ENCODE data around the gene DGKZ.
"Not testable (repeated sequence)": the region's sequence is repeated elsewhere in the genome, so short reads cannot be mapped to it uniquely, and the experiment has no call there.

DGKZ gene

DNA sequence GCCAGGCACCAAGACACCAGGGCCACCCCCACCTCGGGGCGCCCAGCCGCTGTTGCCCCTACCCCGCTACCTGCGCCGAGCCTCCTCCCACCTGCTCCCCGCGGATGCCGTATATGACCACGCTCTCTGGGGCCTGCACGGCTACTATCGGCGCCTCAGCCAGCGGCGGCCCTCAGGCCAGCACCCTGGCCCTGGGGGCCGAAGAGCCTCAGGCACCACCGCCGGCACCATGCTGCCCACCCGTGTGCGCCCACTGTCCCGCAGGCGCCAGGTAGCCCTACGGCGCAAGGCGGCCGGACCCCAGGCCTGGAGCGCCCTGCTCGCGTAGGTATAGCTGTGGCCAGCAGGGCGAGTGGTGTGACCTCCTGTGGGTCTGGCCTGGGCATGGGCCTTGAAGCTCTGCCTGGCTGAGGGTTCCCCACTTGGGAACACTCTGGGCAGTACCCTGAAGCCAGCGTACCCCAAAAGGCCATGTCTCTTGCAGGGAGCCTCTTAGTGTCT, 19.4 kb downstream of the DGKZ start:
- Mint-ChIP-seq H3K4me1 (peaks cover 52% of the 10 kb centered on the region), H3K4me3 (peak overlapping the region; percentile 11), H3K27ac (ENCODE audit: low read depth) (peak overlapping the region; percentile 68), H3K27me3 (no peaks in the 10 kb centered on the region), H3K36me3 (ENCODE audit: insufficient read depth) (peaks cover 44% of the 10 kb centered on the region), H3K9me3 (no peaks in the 10 kb centered on the region)
- DNase-seq (ENCODE audit: low spot score in 2 of 2) (no peak), ATAC-seq (replicated peaks; ENCODE audit: extremely low read depth, poor library complexity, severe bottlenecking) (no peak)

DNA sequence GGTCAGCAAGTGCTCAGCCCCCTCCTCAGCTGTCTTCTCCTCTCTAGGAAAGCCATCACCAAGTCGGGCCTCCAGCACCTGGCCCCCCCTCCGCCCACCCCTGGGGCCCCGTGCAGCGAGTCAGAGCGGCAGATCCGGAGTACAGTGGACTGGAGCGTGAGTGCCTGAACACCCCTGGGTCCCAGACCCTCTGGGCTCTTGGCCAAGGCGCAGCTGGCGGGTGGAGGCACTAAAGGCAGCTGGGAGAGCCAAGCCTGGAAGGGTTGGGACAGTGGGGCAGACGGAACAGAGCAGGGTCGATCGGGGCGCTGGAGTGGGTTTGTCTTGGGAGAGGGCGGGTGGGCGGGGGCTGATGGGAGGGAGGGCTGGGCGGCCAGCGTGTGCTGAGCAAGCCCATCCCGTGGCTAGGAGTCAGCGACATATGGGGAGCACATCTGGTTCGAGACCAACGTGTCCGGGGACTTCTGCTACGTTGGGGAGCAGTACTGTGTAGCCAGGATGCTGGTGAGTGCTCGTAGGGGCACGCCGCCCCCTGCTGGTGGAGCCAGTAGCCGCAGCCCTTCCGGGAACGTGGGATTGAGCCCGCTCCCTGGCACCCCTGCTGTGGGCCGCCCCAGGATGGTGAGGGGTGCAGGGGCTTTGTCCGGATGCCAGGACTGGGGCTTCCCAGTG, 20.1 kb downstream of the DGKZ start:
- Mint-ChIP-seq H3K4me1 (peaks cover 50% of the 10 kb centered on the region), H3K4me3 (peak overlapping the region; percentile 11), H3K9me3 (no peaks in the 10 kb centered on the region), H3K36me3 (ENCODE audit: insufficient read depth) (peaks cover 47% of the 10 kb centered on the region), H3K27ac (ENCODE audit: low read depth) (peak overlapping the region; percentile 68), H3K27me3 (no peaks in the 10 kb centered on the region)
- peak; percentile 90 for ATAC-seq (replicated peaks; ENCODE audit: extremely low read depth, poor library complexity, severe bottlenecking)
- peak; percentile 70 to 71 for DNase-seq (ENCODE audit: low spot score in 2 of 2)

DNA sequence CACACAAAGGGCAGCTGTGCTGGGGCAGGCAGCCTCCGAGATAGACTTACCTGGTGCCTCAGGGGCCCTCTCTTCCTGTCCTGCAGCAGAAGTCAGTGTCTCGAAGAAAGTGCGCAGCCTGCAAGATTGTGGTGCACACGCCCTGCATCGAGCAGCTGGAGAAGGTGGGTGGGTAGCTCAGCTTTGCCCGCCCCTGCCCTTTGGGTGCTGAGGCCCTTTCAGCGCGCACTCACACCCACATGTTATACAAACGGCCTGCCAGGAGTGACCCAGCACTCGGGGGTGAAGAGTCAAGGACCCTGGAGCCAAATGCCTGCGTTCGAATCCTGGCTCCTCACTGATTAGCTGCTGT, 20.6 kb downstream of the DGKZ start:
- H3K27me3 Mint-ChIP-seq: no peaks in the 10 kb centered on the region
- H3K36me3 Mint-ChIP-seq (ENCODE audit: insufficient read depth): peaks cover 45% of the 10 kb centered on the region
- DNase-seq (ENCODE audit: low spot score in 2 of 2) (no peak), ATAC-seq (replicated peaks; ENCODE audit: extremely low read depth, poor library complexity, severe bottlenecking) (no peak)
- H3K4me1 Mint-ChIP-seq: peaks cover 44% of the 10 kb centered on the region
- H3K27ac Mint-ChIP-seq (ENCODE audit: low read depth): no peak overlapping the region
- no peaks in the 10 kb centered on the region for H3K9me3 Mint-ChIP-seq
- no peak overlapping the region for H3K4me3 Mint-ChIP-seq

DNA sequence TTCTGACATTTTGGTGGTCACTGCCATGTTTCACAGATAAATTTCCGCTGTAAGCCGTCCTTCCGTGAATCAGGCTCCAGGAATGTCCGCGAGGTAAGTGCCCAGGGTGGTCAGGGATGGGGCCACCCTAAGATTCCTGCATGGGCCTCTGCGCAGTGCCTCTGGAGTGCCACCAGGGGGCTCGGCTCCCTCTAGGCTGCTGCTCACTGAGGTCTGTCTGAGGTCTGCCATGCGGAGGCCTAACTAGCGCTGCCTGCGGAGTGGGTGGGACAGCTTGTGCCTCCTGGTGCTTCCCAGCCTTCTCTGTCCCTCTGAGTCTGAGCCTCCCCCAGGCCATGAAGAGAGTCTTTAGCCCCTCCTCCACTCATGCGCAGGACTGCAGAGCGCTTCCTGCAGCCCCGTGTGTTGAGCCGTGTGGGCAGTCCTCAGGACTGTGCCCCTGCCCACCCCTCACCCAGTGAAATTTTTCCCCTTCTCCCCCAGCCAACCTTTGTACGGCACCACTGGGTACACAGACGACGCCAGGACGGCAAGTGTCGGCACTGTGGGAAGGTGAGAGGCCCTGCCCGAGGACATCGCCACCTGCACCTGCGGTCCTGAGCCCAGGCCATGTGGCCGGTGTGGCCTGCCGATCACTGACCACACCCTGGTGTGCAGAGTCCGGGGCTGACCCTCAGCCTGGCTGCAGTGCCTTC, 22.3 kb downstream of the DGKZ start:
- peaks cover 48% of the 10 kb centered on the region for H3K36me3 Mint-ChIP-seq (ENCODE audit: insufficient read depth)
- DNase-seq (ENCODE audit: low spot score in 2 of 2): no peak
- no peak overlapping the region for H3K27ac Mint-ChIP-seq (ENCODE audit: low read depth)
- no peak overlapping the region for H3K4me3 Mint-ChIP-seq
- no peaks in the 10 kb centered on the region for H3K9me3 Mint-ChIP-seq
- no peaks in the 10 kb centered on the region for H3K27me3 Mint-ChIP-seq
- ATAC-seq (replicated peaks; ENCODE audit: extremely low read depth, poor library complexity, severe bottlenecking): no peak
- peaks cover 27% of the 10 kb centered on the region for H3K4me1 Mint-ChIP-seq

DNA sequence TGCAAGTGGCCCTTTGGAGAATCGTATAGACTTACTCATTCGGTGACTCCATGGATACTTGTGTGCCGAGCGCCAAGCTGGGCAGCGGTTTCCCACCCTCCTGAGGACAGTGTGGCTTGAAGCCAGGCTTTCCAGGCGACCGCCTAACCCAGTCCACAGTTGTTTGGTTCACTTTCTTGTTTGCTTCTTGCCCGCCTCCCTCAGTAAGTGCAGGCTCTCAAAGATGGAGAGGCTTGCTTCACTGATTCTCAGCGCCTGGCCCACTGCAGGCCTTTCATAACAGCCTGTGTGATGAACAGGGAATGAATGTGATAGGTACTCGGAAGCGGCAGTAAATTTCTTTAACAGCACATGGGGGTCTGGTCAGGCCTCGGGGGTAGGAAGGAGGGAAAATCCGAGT, 23.0 kb downstream of the DGKZ start:
- DNase-seq (ENCODE audit: low spot score in 2 of 2) (no peak), ATAC-seq (replicated peaks; ENCODE audit: extremely low read depth, poor library complexity, severe bottlenecking) (no peak)
- Mint-ChIP-seq H3K4me1 (peaks cover 21% of the 10 kb centered on the region), H3K4me3 (no peak overlapping the region), H3K27ac (ENCODE audit: low read depth) (no peak overlapping the region), H3K27me3 (no peaks in the 10 kb centered on the region), H3K36me3 (ENCODE audit: insufficient read depth) (peaks cover 54% of the 10 kb centered on the region), H3K9me3 (no peaks in the 10 kb centered on the region)

DNA sequence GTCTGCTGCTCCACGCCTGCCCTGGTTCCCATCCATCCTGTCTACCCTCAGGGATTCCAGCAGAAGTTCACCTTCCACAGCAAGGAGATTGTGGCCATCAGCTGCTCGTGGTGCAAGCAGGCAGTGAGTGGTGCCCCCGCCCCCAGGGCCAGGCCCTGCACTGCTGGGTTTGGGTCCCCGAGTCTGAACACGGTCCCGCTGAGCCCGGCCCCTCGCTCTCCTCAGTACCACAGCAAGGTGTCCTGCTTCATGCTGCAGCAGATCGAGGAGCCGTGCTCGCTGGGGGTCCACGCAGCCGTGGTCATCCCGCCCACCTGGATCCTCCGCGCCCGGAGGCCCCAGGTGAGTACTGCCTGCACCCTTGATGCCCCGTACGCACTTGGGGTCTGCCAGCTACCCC, 24.0 kb downstream of the DGKZ start:
- not testable (repeated sequence) for H3K4me3 Mint-ChIP-seq; ATAC-seq (replicated peaks; ENCODE audit: extremely low read depth, poor library complexity, severe bottlenecking); H3K27me3 Mint-ChIP-seq; H3K9me3 Mint-ChIP-seq; DNase-seq (ENCODE audit: low spot score in 2 of 2); H3K27ac Mint-ChIP-seq (ENCODE audit: low read depth)
- Mint-ChIP-seq H3K36me3 (ENCODE audit: insufficient read depth) (peaks cover 64% of the 10 kb centered on the region), H3K4me1 (peaks cover 16% of the 10 kb centered on the region)

DNA sequence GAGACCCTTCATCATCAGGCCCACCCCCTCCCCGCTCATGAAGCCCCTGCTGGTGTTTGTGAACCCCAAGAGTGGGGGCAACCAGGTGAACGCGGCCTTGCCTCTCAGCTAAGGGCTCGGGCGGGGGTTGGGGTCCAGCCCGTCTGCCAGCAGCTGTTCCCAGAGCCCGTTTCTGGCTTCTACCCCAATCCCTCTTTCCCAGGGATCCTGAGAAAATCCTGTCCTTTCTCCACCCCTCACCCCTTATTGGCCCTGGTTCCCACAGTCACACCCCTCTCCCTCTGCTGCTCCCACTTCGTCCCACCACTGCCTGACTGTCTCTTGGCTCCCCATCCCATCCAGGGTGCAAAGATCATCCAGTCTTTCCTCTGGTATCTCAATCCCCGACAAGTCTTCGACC, 24.8 kb downstream of the DGKZ start:
- Mint-ChIP-seq H3K4me3 (no peak overlapping the region), H3K4me1 (peaks cover 14% of the 10 kb centered on the region), H3K36me3 (ENCODE audit: insufficient read depth) (peaks cover 70% of the 10 kb centered on the region), H3K9me3 (no peaks in the 10 kb centered on the region), H3K27ac (ENCODE audit: low read depth) (no peak overlapping the region), H3K27me3 (no peaks in the 10 kb centered on the region)
- no peak for DNase-seq (ENCODE audit: low spot score in 2 of 2)
- no peak for ATAC-seq (replicated peaks; ENCODE audit: extremely low read depth, poor library complexity, severe bottlenecking)

DNA sequence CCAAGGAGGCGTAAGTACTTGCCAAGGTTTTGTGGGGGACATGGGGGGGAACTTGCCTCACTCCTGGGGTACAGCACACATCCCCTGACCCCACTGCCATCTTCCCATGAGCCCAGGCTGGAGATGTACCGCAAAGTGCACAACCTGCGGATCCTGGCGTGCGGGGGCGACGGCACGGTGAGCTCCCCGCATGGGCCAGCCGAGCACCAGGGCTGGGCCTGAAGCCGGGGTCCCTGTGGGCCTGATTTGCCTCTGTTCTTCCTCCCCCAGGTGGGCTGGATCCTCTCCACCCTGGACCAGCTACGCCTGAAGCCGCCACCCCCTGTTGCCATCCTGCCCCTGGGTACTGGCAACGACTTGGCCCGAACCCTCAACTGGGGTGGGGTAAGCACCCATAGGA, 25.2 kb downstream of the DGKZ start:
- H3K27me3 Mint-ChIP-seq; H3K4me3 Mint-ChIP-seq; H3K9me3 Mint-ChIP-seq; ATAC-seq (replicated peaks; ENCODE audit: extremely low read depth, poor library complexity, severe bottlenecking); DNase-seq (ENCODE audit: low spot score in 2 of 2); H3K27ac Mint-ChIP-seq (ENCODE audit: low read depth): not testable (repeated sequence)
- peaks cover 71% of the 10 kb centered on the region for H3K36me3 Mint-ChIP-seq (ENCODE audit: insufficient read depth)
- peaks cover 10% of the 10 kb centered on the region for H3K4me1 Mint-ChIP-seq

DNA sequence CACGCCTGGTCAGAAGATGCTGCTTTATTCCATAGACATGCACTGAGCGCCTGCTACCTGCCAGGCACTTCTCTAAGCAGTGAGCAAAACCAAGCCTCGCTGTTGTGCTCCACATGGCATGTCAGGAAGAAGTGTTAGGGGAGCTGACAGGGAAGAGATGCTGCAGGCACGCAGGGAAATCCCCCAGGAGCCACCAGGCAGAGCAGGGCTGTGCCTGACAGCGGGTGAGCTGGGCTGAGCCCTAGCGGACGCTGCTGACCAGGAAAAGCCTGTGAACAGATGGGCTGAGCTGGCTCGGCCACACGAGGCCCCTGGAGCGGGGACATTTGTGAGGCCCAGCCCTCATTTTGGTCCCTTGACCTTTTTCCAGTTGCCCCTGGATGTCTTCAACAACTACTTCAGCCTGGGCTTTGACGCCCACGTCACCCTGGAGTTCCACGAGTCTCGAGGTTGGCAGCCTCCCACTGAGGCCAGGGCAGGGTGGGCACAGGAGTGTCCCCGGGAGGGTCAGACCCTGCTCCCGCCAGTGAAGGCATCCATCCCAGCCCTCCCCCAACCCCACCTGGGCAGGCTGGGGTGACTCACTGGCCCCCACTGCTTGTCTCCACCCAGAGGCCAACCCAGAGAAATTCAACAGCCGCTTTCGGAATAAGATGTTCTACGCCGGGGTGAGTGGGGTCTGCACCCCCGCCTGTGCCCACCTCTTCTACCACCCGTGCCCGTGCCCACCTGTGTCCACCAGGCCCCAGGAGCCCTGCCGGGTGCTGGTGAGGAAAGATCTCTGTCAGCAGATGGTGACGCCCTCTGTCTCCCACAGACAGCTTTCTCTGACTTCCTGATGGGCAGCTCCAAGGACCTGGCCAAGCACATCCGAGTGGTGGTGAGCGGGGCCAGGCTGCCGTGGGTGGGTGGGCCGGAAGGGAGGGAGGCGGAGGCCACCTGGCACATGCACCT, 26.8 kb downstream of the DGKZ start:
- peaks cover 9% of the 10 kb centered on the region for H3K4me1 Mint-ChIP-seq
- no peaks in the 10 kb centered on the region for H3K27me3 Mint-ChIP-seq
- H3K36me3 Mint-ChIP-seq (ENCODE audit: insufficient read depth): peaks cover 63% of the 10 kb centered on the region
- ATAC-seq (replicated peaks; ENCODE audit: extremely low read depth, poor library complexity, severe bottlenecking) (no peak), DNase-seq (ENCODE audit: low spot score in 2 of 2) (no peak)
- no peak overlapping the region for H3K27ac Mint-ChIP-seq (ENCODE audit: low read depth)
- no peak overlapping the region for H3K4me3 Mint-ChIP-seq
- H3K9me3 Mint-ChIP-seq: no peaks in the 10 kb centered on the region

DNA sequence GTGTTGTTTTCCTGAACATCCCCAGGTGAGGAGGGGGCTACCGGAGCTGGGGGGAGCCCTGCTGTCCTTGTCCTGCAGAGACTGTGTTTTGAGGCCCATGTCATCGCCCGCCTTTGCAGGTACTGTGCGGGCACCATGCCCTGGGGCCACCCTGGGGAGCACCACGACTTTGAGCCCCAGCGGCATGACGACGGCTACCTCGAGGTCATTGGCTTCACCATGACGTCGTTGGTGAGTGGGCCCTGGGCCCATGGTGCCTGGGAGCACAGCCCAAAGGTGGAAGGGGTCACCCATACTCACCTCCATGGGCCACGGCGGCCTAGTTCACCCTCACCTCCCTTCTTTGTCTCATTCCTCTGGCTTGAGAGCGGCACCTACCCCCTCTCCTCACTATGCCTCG, 27.6 kb downstream of the DGKZ start:
- Mint-ChIP-seq H3K4me3 (no peak overlapping the region), H3K9me3 (no peaks in the 10 kb centered on the region), H3K27ac (ENCODE audit: low read depth) (no peak overlapping the region), H3K27me3 (no peaks in the 10 kb centered on the region), H3K4me1 (peaks cover 9% of the 10 kb centered on the region), H3K36me3 (ENCODE audit: insufficient read depth) (peaks cover 64% of the 10 kb centered on the region)
- DNase-seq (ENCODE audit: low spot score in 2 of 2) (no peak), ATAC-seq (replicated peaks; ENCODE audit: extremely low read depth, poor library complexity, severe bottlenecking) (no peak)

DNA sequence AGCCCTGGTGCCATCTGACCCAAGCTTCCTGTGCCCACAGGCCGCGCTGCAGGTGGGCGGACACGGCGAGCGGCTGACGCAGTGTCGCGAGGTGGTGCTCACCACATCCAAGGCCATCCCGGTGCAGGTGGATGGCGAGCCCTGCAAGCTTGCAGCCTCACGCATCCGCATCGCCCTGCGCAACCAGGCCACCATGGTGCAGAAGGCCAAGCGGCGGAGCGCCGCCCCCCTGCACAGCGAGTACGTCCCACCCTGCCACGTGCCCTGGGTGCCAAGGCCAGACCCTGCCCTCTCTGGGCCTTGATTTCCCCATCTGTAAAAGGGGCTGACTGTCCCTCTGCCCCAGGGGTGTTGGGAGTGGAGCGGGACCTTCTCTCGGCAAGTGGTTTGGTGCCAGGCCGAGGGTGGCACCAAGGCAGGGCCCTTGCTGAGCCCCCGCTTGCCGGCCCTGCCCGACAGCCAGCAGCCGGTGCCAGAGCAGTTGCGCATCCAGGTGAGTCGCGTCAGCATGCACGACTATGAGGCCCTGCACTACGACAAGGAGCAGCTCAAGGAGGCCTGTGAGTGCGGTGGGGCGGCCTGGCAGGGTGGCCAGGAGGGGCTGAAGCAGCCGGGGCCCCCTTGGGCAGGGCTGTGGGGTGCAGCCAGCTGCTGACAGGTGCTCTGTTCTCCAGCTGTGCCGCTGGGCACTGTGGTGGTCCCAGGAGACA, 28.3 kb downstream of the DGKZ start:
- H3K27me3 Mint-ChIP-seq: no peaks in the 10 kb centered on the region
- peaks cover 7% of the 10 kb centered on the region for H3K4me1 Mint-ChIP-seq
- H3K27ac Mint-ChIP-seq (ENCODE audit: low read depth): no peak overlapping the region
- DNase-seq (ENCODE audit: low spot score in 2 of 2) (no peak), ATAC-seq (replicated peaks; ENCODE audit: extremely low read depth, poor library complexity, severe bottlenecking) (no peak)
- H3K36me3 Mint-ChIP-seq (ENCODE audit: insufficient read depth): peaks cover 61% of the 10 kb centered on the region
- H3K4me3 Mint-ChIP-seq: no peak overlapping the region
- H3K9me3 Mint-ChIP-seq: no peaks in the 10 kb centered on the region

Measured in central memory CD8-positive, alpha-beta T cell (primary cell).